NCI-H2029 (cell line): Measurements from ENCODE around the gene USP30.
"Not testable (repeated sequence)": the region's sequence is repeated elsewhere in the genome, so short reads cannot be mapped to it uniquely, and the experiment has no call there.

Source experiments
- DNase-seq: peaks from one replicate; lab custom pipeline; 2025; lab: John Stamatoyannopoulos, UW

The USP30 gene

DNA sequence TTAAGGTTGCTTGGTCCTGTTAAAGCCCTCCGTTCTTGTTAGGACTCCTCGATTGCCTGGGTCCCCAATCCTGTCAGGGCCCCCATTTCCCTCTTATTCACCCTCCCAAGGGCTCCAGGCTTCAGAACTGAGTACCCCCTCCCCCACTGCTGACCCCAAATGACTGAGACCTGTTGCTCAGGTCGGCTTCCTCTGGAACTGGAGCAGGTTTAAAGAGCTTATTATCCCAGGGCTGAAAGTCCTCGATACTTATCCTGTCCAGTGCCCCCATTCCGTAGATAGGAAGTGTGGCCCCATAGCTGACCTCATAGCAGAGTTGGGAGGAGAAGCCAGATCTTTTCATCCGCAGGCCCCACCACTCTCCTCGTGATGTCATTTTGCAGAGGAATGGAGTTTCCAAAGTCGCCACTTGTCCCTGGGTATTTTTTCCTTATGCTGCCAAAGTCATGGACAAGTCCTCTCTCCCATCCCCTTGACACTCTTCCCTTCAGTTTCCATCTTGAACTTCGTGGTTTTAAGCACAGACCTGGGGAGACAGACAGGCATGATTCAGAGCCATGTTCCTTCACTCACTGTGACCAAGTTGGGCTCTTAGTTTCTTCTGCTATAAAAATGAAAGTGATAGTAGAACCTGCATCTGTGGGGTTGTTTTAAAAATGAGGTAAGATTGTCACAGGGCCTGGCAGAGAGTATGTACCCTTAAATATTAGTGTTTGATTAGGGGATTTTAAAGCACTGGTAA, 1.2 kb downstream of the USP30 start:
- DNase-seq: no peak

DNA sequence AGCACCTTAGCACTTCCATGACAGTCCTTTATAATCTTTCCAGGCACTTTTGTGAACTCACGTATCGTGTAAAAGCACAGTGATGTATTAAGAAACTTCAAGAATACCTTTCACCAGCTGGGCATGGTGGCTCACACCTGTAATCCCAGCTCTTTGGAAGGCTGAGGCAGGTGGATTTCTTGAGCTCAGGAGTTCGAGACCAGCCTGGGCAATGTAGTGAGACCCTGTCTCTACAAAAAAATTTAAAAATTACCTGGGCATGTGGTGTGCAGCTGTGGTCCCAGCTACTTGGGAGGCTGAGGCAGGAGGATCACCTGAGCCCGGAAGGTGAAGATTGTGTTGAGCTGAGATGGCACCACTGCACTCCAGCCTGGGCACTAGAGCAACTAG, 1.7 kb downstream of the USP30 start:
- DNase-seq: not testable (repeated sequence)

DNA sequence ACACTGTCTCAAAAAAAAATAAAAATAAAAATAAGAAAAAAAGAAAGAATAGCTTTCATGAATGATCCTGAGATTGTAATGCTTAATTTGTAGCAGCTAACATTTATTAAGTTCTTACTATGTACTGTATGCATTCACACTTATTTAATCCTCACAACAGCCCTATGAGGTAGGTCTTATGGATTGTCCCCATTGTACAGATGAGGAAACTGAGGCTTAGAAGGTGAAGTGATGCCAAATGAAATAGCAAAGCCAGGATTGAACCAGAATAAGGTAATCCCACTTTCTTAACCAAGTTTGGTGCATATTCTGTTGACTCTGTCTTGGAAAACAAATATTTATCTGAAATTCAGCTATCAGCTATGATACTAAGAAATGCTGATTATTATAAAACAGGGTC, 2.1 kb downstream of the USP30 start:
- DNase-seq: no peak

DNA sequence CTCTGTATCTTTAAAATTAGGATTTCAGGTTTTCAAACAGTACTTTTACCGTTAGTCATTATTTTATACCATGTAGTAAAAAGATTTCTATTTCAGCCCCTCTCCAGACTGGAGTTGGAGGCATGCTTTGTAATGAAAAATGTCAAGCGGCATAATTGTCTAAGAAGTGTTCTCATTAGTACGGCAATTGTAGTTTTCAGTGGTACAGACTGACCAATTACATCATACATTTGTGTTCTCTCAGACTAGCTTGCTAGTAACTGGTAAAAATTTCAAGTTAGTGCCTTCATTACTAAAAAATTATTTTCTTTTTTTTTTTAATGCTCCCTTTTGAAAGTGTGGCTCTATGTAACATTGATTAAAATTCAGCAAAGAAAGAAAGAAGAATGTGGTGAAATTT, 4.5 kb downstream of the USP30 start:
- no peak for DNase-seq

DNA sequence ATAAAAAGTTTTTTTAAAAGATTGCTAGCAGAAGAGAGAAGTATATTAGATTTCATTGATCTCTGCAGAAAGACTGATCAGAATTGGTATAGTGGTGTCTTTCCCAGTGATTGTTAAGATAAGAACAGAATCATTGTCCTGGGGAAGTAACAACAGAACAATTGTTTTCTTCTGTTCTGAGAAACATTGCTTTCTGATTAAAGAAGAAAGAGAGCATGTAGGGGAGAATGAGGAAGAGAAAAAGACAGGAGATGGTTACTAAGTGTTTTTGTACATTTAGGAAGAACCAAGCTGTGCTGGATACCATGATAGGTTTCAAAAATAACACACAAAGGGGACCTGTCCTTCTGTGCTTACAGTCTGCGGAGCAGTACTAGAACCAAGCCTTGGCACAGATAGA, 5.0 kb downstream of the USP30 start:
- no peak for DNase-seq

DNA sequence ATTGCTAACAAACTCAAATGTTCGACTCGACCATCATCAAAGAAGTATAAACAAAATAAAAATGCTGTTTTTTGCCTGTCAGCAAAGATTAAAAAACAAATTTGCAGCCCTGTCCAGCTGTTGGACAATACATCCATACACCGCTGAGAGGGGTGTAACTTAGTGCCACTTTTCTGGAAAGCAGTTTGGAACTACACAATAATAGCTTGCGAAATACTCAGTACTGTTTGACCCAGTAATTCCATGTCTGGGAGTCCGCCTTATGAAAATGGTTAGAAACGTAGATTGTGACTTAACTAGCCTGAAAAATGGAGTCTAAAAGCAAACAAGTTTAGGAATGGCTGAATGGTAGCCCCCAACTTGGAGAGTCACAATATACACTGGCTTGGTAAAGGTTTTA, 6.4 kb downstream of the USP30 start:
- DNase-seq: no peak

DNA sequence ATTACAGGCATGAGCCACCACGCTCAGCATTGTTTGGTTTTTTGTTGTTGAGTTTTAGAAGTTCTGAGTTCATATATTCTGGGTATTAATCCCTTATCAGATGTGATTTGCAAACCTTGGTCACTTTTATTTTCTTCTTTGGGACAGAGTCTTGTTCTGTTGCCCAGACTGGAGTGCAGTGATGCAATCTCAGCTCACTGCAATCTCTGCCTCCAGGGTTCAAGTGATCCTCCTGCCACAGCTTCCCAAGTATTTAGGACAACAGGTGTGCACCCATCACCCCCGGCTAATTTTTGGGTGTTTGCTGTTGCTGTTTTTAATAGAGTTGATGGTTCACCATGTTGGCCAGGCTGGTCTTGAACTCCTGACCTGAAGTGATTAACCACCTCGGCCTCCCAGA, 11.8 kb downstream of the USP30 start:
- DNase-seq: no peak

DNA sequence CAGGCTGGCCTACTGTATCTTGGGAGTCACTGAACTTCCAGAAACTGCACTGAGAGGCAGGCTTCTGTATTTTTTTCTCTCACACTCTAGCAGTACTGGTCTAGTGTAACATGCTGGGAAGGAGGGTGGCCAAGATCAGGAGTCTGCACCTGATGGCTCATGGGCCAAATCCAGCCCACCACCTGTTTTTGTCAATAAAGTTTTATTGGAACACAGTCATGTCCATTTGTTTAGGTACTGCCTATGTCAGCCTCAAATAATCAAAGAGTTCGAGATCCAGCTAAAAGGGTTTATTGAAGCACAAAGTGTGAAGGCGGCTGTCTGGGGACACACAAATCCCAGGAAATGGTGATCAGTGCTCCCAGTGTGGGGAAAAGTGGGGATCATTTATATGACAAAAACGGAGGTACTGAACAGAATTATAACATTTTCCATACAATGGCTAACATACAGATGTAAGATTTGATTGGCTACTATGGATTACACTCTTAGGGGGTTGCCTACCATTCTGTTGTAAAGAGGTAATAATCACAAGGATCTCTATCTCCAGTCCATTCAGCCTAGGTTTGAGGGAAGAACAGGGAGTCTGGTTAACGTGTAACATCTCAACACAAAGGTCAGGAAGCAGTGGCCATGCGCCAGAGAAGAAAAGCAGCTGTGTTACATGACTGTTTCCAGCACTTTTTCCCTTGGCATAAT, 12.9 kb downstream of the USP30 start:
- DNase-seq: no peak

DNA sequence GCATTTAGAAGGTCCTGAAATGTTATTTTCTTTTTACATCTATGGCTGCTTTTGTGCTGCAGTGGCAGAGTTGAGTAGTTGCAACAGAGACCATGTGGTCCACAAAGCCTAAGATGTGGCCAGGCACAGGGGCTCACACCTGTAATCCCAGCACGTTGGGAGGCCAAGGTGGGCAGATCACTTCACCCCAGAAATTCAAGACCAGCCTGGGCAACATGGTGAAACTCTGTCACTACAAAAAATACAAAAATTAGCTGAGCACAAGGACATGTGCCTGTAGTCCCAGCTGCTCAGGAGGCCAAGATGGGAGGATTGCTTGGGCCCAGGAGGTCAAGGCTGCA, 13.4 kb downstream of the USP30 start:
- DNase-seq: no peak

DNA sequence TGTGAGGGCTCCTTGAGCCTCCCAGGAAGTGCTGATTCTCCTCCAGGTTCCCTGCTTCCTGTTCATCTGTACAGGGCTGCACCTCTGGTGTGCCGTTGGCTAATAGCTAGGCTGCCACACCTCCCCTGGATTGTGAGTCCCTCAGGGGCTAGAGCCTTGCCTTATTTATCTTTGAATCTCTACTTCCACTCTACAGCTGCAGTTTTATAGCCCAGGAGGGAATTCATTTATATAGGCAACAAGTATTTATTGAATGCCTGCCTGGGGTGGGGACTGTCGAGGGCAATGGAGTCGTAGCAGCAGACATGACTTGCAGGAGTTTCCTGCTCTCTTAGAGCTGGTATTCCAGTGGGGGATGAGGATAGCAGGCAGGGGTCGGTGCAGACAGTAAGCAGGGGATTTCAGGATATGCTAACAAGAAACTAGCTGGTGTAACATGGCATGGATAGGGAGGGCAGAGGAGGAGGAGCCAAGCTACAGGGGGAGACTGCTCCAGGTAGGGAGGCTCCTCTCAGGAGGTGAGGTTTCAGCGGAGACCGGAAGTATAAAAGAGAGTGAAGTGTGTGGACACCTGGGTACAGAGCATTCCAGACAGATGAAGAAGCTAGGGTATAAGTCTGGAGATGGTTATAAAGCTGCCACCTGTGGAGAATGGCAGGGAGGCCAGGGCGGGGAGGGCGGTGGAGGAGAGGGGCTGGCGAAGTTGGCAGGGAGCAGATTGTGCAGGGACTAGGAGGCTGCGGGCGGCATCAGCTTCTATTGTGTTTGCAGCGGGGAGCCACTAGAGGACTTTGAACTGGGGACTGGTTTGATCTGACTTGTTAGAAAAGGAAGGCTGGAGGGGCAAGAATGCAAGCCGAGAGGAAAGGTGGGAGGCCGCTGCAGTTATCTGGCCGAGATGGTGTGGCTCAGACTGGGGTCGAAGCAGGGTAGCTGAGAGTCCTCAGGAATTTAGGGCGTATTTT, 17.2 kb downstream of the USP30 start:
- no peak for DNase-seq

DNA sequence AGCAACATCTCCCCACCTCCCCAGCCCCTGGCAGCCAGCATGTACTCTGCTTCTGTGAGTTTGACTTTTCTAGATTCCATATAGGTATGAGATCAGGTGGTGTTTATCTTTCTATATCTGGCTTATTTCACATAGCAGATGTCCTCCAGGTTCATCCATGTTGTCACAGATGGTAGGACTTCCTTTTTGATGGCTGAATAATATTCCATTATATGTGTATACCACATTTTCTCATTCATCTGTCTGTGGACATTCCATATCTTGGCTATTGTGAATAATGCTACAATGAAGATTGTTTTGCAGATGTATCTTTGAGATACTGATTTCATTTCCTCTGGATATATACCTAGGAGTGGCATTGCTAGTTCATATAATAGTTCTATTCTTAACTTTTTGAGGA, 22.5 kb downstream of the USP30 start:
- DNase-seq: no peak

DNA sequence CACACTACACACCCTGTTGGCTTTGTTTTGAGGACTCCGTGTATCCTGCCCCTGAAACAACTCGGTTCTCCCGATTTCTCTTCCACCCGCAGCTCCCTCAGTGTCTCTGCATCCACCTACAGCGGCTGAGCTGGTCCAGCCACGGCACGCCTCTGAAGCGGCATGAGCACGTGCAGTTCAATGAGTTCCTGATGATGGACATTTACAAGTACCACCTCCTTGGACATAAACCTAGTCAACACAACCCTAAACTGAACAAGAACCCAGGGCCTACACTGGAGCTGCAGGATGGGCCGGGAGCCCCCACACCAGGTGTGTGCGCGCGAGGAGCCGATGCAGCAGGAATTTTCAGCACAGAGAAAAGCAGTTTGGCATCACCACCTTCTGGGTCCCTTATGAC, 30.4 kb downstream of the USP30 start:
- no peak for DNase-seq

DNA sequence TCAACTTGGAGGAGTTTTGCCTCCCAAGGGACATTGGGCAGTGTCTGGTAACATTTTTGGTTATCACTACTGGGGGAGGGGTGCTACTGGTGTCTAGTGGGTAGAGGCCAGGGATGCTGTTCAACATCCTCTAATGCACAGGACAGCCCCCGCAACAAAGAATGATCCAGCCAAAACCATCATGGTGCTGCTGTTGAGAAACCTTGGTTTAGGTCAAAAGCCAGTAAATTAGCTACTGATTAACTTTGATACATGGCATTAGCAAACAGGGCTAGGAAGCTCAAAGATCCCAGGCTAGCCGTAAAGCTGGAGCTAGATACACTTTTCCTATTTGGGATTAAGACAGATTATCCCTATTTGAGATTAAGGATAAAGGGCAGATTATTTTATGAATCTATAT, 32.0 kb downstream of the USP30 start:
- DNase-seq: no peak

DNA sequence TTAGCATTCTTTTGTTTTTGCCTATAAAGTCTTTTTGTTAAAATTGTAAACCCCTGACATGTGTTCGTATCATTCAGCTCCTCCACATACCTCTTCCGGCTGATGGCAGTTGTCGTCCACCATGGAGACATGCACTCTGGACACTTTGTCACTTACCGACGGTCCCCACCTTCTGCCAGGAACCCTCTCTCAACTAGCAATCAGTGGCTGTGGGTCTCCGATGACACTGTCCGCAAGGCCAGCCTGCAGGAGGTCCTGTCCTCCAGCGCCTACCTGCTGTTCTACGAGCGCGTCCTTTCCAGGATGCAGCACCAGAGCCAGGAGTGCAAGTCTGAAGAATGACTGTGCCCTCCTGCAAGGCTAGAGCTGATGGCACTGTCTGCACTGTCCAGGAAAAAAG, 33.2 kb downstream of the USP30 start:
- DNase-seq: no peak

DNA sequence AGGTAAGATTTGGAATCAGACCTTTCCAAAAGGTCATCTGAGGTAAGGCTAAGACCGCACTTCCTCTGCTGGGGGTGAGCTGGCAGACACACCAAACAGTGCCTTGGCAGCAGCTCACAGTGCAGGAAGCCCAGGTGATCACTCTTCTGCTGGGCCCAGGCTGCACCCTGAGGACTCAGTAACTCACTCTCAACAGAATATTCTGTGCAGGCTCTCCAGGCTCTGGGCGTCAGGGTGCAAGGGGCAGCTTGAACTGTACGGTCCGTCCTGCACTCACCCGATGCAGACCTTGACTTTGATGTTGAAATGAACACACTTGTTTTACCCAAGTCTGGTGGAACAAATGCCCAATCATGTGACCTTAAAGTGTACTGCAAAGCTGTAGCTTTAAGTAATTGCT, 34.9 kb downstream of the USP30 start:
- DNase-seq: no peak

DNA sequence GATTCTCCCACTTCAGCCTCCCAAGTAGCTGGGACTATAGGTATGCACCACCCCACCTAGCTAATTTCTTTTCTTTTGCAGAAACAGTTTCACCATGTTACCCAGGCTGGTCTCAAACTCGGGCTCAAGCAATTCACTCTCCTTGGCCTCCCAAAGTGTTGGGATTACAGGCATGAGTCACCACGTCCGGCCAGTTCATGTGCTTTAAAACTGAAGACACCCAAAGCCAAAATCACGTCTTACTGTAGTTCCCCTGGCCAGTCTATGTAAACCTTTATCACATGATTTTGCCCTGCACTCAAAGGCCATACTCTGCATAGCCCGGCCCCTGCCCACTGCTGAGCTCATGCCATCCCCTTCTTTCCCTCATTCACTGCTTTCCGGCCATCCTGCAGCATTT, 36.4 kb downstream of the USP30 start:
- DNase-seq: no peak

DNA sequence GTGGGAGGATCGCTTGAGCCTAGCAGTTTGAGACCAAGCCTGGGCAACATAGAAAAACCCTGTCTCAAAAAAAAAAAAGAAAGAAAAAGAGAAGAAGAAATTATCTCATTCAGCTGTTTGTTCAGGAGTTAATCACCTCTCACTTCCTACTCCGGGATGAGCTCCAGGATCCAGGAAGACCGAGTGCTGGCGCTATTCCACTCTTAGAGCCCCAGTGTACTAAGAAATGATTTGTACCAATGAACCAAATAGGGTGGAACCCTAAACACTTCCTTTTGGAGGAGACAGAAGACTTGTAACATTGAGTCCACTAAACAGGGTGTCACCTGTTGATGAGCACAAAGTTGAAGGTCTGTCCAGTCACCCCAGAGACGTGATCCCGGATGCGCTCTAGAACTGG, 37.3 kb downstream of the USP30 start:
- no peak for DNase-seq

DNA sequence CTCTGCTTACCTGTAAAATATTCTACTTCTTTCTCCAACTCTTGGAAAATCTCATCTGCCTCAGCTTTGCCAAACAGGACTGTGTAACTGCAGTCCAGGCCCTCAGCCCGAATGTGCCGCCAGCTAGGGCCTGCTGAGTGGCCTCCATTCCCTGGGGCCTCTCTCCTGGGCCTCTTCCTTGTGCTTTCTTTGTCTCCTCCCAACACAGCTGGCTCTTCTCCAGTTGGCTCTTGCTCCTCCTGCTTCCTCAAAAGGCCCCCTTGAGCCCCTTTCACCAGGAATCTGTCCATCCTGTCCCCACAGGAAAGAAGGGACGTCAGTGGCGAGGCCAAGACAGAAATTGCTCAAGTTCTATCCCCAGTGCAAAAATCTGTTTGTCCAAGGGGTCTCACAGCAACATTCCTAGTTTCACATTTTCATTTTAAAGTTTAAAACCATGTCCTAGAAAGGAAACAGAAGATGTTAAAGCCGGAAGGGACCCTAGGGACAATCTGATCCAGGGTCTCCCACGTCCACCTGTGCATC, 40.2 kb downstream of the USP30 start:
- DNase-seq: peak; percentile 21

DNA sequence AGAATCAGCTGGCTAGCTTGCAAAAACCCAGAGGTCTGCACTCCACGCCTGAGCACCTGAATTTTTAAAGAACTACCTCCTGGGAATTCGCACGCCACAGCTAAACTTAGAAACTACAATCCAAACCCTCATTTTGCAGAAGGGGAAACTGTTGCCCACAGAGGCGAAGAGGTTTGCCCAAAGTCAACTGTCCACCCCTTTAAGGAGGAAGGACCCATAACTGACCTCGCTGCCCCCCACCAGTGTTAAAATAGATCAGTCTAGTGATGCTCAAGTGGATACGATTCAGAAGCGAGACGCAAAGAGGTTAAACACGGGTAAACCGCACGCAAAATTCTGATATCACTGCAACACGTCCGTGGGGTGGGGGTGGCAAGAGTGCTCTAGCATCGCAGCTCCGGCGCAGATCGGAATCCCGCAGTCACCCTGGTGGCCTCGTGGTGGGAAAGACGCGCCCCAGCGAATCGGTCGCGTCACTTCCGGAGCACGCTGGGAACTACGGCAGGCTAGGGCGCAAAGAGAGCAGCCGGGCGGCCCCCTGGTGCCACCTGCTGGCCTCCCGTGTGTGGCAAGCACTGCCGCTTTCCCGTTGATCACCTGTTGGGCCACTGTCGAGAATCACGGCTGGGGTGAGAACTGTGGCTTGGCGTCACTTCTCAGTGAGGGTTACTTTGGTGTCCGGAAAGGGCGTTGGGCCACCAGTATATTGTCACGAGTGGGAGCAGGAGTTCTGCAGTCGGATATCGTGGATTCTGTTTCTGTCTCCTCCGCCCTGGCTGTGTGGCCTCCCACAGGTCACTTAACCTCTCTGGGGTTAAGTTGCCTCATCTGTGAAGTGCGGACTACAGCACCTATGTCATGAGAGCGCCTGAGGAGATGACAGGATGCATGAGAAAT, 40.9 kb downstream of the USP30 start, which contains the start of gene ALKBH2:
ALKBH2 (minus strand) TSS at position 451 of the 897 bp plus-strand sequence. CDS start 686 bp downstream, outside the sequence.
- DNase-seq: peak; percentile 90

DNA sequence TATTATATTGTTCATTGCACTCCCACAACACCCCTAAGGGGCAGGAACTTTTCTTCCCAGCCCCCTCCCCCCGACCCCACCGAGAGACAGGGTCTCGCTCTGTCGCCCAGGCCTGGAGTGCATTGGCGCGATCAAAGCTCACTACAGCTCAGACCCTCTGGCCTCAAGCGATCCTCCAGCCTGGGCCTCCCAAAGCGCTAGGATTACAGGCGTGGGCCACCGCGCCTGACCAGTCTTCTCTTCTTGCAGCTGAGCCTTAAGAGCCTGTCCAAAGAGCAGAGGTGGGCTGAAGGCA, 44.7 kb downstream of the USP30 start:
- DNase-seq: no peak

DNA sequence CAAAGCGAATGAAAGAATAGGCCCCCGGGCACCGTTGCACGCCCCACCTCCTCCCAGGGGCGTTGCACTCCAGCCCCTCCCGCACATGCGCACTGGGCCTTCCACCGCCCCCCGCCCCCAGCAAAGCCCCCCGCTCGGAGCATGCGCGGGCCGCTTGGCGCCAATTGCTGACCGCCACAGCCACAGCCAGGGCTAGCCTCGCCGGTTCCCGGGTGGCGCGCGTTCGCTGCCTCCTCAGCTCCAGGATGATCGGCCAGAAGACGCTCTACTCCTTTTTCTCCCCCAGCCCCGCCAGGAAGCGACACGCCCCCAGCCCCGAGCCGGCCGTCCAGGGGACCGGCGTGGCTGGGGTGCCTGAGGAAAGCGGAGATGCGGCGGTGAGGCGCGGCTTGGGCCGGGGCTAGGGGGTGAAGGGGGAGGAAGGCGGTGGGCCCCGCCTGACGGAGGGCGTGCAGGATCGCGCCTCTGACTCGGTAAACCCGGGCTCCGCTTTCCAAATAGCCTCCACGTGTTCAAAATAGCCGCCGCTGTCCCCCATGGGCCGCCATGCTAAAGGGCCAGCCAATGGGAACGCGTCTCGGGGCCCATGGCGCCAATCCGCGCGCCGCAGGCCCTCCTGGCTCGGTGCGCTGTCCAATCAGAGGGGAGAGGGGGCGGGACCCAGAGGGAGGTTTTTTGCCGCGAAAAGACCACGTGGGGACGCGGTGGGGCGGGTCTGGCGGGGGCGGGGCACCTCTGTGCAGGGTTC, 45.2 kb downstream of the USP30 start, which contains the start of gene UNG:
UNG (plus strand) TSS at position 163 of the 748 bp plus-strand sequence; CDS start at position 246, 83 bp downstream.
- DNase-seq: peak; percentile 96
